Thyroid gland (tissue), 4 donors: Measurements from ENCODE around the gene PDE11A.

ENCODE experiments used
- POLR2A ChIP-seq, 2 donors: fragments of 450-650 bp; IDR thresholded peaks; one replicate each; pipeline ENCODE4 v1.6.1; 2017; ENCODE audit warnings: antibody characterized with exemption in 2 of 2, mild to moderate bottlenecking in 2 of 2, moderate library complexity in 1 of 2
- TF ChIP-seq, protein P1 (sequence below), 6 experiments: fragments of 200-600 bp in 3 of 6; fragments of 450-650 bp in 3 of 6; sonication (generic) in 3 of 6; IDR thresholded peaks; one replicate each; pipeline ENCODE4 v1.5.1; 2016 to 2019; ENCODE audit warnings: antibody characterized with exemption in 6 of 6, mild to moderate bottlenecking in 2 of 6, inconsistent platforms in 1 of 6, moderate library complexity in 1 of 6

DNA sequence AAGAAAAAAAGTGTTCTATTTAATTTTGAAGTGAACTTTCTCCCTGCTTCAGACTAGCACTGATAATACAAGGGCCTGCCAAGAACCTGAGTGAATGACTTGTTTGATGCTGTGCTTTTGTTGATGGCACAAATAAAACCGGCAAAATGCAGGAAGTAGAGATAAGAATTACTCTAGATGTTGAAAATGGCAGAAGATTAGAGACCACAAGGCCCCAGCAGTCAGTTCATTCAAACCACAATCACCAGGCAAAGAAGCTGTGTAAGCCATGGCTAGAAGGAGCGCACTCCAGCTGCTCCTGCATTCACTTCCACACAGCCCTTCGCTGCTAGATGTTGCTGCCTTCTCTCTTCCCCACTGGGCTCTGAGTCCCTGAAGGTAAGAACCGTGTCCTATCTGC, 383.0 kb downstream of the PDE11A start:
- TF ChIP-seq, protein P1, sequence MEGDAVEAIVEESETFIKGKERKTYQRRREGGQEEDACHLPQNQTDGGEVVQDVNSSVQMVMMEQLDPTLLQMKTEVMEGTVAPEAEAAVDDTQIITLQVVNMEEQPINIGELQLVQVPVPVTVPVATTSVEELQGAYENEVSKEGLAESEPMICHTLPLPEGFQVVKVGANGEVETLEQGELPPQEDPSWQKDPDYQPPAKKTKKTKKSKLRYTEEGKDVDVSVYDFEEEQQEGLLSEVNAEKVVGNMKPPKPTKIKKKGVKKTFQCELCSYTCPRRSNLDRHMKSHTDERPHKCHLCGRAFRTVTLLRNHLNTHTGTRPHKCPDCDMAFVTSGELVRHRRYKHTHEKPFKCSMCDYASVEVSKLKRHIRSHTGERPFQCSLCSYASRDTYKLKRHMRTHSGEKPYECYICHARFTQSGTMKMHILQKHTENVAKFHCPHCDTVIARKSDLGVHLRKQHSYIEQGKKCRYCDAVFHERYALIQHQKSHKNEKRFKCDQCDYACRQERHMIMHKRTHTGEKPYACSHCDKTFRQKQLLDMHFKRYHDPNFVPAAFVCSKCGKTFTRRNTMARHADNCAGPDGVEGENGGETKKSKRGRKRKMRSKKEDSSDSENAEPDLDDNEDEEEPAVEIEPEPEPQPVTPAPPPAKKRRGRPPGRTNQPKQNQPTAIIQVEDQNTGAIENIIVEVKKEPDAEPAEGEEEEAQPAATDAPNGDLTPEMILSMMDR (IDR thresholded peaks at IDR 0.05): no peak
- TF ChIP-seq POLR2A (IDR thresholded peaks at IDR 0.05): no peak
